HG03558 (cell line): ENCODE results near the gene NLRP6.
"Not testable (repeated sequence)": the region's sequence is repeated elsewhere in the genome, so short reads cannot be mapped to it uniquely, and the experiment has no call there.

Experiments
- ATAC-seq: cut with Tn5 transposase; IDR thresholded peaks from one replicate; pipeline ENCODE4 v1.9.1; 2021; ENCODE audit warnings: moderate number of reproducible peaks; ENCODE audit not compliant: unreplicated experiment; ENCODE audit errors: extremely low read depth

Gene NLRP6

DNA sequence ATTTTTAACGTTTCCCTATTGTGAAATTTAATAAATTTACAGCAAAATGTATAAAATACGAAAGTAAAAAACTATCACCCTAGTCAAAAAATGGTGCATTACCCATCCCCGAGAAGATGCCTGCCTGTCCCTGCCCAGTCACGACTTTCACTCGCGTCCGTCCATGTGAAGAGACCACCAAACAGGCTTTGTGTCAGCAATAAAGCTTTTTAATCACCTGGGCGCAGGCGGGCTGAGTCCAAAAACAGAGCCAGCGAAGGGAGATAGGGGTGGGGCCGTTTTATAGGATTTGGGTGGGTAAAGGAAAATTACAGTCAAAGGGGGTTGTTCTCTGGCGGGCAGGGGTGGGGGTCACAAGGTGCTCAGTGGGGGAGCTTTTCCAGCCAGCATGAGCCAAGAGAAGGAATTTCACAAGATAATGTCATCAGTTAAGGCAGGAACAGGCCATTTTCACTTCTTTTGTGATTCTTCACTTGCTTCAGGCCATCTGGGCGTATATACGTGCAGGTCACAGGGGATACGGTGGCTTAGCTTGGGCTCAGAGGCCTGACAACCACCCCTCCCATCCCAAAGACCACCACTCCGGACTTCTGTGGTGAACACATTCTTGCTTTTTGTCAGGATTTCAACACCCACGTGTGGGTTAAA, 55.5 kb downstream of the NLRP6 start:
- not testable (repeated sequence) for ATAC-seq

DNA sequence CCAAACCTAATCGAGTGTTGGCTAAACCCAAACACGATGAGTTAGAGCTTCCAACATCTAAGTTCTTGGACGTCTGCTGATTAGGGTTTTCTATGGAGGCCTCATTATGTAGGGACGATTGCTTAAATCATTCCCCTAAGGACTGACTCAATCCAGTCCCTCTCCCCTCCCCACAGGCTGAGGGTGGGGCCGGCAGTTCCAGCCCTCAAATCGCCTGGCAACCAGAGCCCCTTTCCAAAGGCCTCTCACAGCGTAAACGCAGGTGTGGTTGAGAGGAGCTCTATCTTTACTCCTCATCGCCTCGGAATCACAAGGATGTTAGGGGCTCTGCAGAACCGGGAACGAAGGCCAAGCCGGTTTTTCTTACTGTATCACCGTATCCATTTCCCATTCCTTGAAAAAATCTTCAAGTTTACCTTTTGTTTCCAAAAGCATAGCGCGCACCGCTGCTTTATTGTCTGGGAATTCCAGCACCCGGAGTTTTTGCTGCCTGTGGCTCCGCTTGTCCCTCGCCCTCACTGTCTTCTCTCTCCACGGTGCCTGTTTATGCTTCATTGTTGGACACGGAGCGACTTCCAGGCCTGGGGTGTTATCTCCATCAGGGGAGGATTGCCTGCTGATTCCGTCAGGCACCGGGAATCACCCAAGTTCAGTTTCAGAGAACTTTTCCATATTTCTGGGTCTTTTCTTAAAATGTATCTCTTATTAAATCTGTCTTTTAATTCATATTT, 56.2 kb downstream of the NLRP6 start:
- ATAC-seq = no peak
